ENCODE measurements around the gene SSBP3. TPM values are rescaled to one million over a fixed set of nuclear protein-coding genes. Genes with fewer than 3 reads are reported as not detected.
A peak's percentile ranks its signal among the peaks of the same experiment; 100 is the strongest.

SSBP3 gene
- total and polyA plus RNA-seq, 4 donors: 23.3 to 108 (median 66.3) TPM

DNA sequence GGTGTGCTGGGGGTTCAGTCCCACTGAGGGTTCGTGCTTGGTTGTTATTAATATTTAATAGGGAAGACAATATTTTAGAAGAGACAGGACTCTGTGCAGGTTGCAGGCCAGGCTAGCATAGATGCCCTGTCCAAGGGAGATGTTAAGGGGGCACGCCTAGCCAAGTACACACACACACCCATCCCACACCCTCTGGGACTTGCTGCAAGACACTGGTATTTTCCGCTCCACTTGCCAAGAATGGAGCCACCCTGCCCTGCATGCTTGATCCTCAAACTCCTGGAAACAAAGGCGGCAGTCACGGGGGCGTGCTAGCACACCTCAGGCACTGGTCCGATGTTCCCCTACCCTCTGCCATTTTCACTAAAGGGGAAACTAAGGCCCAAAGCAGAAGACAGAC lies 107.2 kb downstream of the SSBP3 start:
- H3K27me3 ChIP-seq (ENCODE audit: control insufficient read depth, insufficient read depth, low read length): no peaks in the 10 kb centered on the region
- no peak overlapping the region for H3K27ac ChIP-seq (ENCODE audit: low read depth, low read length)
- no peaks in the 10 kb centered on the region for H3K36me3 ChIP-seq (ENCODE audit: control insufficient read depth, insufficient read depth, low read length)
- no peaks in the 10 kb centered on the region for H3K9me3 ChIP-seq (ENCODE audit: control insufficient read depth, insufficient read depth, low read length)
- 48% methylated on average over 5 of the region's 7 CpGs for WGBS (ENCODE audit: insufficient coverage)
- H3K4me1 ChIP-seq (ENCODE audit: control insufficient read depth, insufficient read depth, low read length): peaks cover 61% of the 10 kb centered on the region
- no peak for DNase-seq (ENCODE audit: low read depth in 4 of 6, low spot score in 6 of 6)
- H3K4me3 ChIP-seq (ENCODE audit: low read depth, low read length): no peak overlapping the region

DNA sequence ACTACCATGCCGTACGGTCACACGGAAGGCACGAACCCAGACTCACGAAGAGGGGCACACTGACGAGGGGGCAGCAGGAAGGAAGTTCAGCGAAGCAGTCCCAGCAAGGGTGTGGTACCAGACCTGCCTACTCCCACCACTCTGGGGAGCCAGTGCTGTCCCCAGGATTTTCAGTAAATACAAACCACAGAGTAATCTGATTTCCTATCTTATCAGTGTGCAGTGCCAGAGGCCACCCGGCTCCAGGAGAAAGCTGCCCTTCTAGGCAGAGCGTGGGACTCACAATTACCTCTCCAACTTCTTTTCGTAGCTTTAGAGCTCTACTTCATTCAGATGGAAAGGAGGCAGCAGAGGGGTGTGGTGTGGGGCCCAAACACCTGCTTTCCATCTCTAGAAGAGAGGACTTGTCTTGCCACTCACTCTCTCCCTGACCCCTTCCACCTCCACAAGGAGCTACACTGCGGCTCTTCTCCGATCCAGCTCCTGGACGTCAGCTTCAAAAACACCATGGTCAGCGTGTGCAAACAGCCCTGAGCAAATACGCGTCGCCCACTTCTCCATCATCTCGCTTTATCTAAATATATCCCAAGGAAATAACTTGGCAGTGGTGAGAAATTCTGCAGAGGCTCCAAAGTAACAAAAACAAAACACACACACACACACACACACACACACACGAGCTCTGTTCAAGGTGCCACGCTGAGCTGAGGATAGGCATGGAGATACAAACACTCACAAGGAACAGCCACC lies 107.7 kb downstream of the SSBP3 start:
- H3K27me3 ChIP-seq (ENCODE audit: control insufficient read depth, insufficient read depth, low read length): no peaks in the 10 kb centered on the region
- no peaks in the 10 kb centered on the region for H3K9me3 ChIP-seq (ENCODE audit: control insufficient read depth, insufficient read depth, low read length)
- WGBS (ENCODE audit: insufficient coverage): 58% methylated on average over 12 of the region's 20 CpGs
- H3K4me3 ChIP-seq (ENCODE audit: low read depth, low read length): no peak overlapping the region
- H3K27ac ChIP-seq (ENCODE audit: low read depth, low read length): peak overlapping the region; percentile 21
- H3K36me3 ChIP-seq (ENCODE audit: control insufficient read depth, insufficient read depth, low read length): no peaks in the 10 kb centered on the region
- peak in 1 of 6 donors; percentile 57 for DNase-seq (ENCODE audit: low read depth in 4 of 6, low spot score in 6 of 6)
- H3K4me1 ChIP-seq (ENCODE audit: control insufficient read depth, insufficient read depth, low read length): peaks cover 58% of the 10 kb centered on the region

DNA sequence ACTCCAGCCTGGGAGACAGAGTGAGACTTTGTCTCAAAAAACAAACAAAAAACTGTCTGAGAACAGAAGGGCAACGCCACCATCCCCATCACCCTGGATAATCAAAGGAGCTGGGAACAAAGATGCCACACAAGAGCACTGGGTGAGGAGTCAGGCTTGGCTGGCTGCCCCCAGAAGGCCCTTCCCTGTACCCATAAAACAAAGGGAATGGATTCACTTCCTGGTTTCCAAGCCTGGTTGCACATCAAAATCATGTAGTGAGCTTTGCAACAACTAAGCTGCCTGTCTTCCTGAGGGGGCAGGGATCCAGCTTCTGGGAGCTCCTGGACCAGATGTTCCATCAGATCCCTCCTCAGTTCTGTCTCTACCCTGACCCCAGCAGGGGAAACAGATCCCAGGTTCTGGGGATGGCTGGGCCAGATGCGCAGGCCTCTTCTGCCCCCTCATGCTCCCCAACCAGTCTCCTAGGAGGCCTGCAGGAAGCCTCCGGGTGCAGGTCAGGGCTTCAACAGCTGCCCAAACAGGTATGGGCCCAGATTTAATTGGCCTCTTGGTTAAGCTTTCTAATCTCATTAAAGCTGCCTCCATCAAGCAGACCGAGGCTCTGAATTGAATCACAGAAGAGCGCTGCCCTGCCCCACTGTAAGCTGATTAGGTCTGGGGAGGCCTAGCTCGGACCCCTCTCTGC lies 108.5 kb downstream of the SSBP3 start:
- Histone ChIP-seq H3K27me3 (ENCODE audit: control insufficient read depth, insufficient read depth, low read length) (no peaks in the 10 kb centered on the region), H3K36me3 (ENCODE audit: control insufficient read depth, insufficient read depth, low read length) (no peaks in the 10 kb centered on the region), H3K27ac (ENCODE audit: low read depth, low read length) (peak overlapping the region; percentile 21), H3K4me3 (ENCODE audit: low read depth, low read length) (no peak overlapping the region), H3K9me3 (ENCODE audit: control insufficient read depth, insufficient read depth, low read length) (no peaks in the 10 kb centered on the region), H3K4me1 (ENCODE audit: control insufficient read depth, insufficient read depth, low read length) (peaks cover 56% of the 10 kb centered on the region)
- no peak for DNase-seq (ENCODE audit: low read depth in 4 of 6, low spot score in 6 of 6)
- 87% methylated on average over 4 of the region's 6 CpGs for WGBS (ENCODE audit: insufficient coverage)

DNA sequence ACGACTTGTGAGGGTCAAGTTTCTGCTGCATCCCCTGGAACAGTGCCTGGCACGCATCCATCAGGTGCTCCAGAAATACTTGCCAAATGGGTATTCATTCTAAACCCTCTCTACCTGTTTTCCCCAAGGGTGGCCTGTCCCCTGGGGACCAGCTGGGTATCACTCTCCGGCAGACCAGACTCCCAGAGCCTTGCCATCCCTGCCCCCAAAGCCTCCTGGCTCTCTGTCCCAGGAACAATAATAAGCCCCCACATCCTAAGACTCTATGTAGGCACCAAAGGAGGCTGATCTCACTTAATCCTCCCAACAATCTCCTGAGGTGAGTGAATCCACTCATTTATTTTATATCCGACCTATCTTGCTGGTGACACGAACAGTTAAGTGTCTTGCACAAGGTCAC lies 109.5 kb downstream of the SSBP3 start:
- H3K4me3 ChIP-seq (ENCODE audit: low read depth, low read length): no peak overlapping the region
- H3K27me3 ChIP-seq (ENCODE audit: control insufficient read depth, insufficient read depth, low read length): no peaks in the 10 kb centered on the region
- peaks cover 60% of the 10 kb centered on the region for H3K4me1 ChIP-seq (ENCODE audit: control insufficient read depth, insufficient read depth, low read length)
- no peaks in the 10 kb centered on the region for H3K36me3 ChIP-seq (ENCODE audit: control insufficient read depth, insufficient read depth, low read length)
- H3K9me3 ChIP-seq (ENCODE audit: control insufficient read depth, insufficient read depth, low read length): no peaks in the 10 kb centered on the region
- H3K27ac ChIP-seq (ENCODE audit: low read depth, low read length): no peak overlapping the region
- WGBS (ENCODE audit: insufficient coverage): 74% methylated on average over 3 of the region's 5 CpGs
- DNase-seq (ENCODE audit: low read depth in 4 of 6, low spot score in 6 of 6): no peak

DNA sequence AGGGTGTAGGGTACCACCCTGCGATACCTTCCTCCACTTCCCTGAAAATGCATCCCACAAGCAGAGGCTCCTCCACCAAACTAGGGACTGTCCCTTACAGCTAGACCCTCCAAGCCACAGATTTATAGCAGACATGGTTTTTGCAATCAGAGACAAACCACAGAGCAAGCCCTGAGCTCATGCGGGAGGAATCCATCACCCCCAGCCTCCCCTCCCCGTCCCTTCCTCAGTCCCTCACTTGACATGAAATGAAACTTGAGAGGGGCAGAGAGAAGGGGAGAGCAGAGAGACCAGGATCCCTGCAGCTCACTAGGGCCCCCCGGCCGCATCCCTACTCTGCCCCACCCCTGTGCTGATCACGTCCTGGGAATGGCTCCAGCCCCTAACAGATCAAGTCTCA lies 111.3 kb downstream of the SSBP3 start:
- no peak overlapping the region for H3K27ac ChIP-seq (ENCODE audit: low read depth, low read length)
- H3K4me1 ChIP-seq (ENCODE audit: control insufficient read depth, insufficient read depth, low read length): peaks cover 63% of the 10 kb centered on the region
- no peaks in the 10 kb centered on the region for H3K27me3 ChIP-seq (ENCODE audit: control insufficient read depth, insufficient read depth, low read length)
- no peak overlapping the region for H3K4me3 ChIP-seq (ENCODE audit: low read depth, low read length)
- H3K36me3 ChIP-seq (ENCODE audit: control insufficient read depth, insufficient read depth, low read length): no peaks in the 10 kb centered on the region
- 60% methylated on average over 2 of the region's 6 CpGs for WGBS (ENCODE audit: insufficient coverage)
- H3K9me3 ChIP-seq (ENCODE audit: control insufficient read depth, insufficient read depth, low read length): no peaks in the 10 kb centered on the region
- no peak for DNase-seq (ENCODE audit: low read depth in 4 of 6, low spot score in 6 of 6)

DNA sequence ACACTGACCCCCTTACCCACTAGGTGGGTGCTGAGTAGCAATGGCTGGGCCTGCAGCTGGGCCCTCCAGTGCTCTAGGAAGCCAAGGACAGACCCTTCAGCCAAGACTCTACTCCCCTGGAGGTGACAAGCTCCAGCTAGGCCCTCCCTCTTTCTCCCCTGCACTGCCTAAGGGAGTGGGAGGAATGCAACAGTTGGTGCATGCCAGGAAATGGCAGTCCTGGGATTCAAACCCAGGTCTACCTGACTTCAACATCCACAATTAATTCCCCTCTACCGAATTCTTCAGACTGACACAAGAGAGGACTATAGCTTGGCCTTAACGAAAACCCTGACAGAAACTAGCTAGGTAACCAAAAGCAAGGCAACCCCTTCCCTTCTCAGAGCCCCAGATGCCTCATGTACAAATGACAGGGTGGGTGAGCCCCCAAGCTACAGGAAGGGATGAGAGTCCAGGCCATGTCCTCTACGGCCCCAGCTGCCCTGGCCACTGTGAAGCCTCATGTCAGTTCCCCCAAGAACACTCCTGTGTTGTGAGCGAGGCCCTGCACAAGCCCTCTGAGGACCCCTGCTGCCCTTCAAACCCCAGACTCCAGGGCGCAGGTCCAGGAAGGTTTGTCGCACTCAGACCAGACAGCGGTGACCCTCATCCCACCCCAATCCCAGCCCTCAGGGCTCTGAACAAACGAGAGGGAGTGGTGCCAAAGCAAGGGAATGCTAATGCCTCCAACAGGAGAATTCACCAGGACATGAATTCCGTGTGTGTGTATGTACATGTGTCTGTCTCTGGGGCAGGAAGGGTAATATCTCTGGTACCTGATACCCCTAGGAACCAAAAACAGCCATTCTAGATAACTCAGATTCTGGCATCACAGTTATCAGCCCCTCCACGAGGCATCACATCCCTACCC lies 113.9 kb downstream of the SSBP3 start:
- DNase-seq (ENCODE audit: low read depth in 4 of 6, low spot score in 6 of 6): no peak
- Histone ChIP-seq H3K4me3 (ENCODE audit: low read depth, low read length) (no peak overlapping the region), H3K27ac (ENCODE audit: low read depth, low read length) (no peak overlapping the region), H3K9me3 (ENCODE audit: control insufficient read depth, insufficient read depth, low read length) (no peaks in the 10 kb centered on the region), H3K27me3 (ENCODE audit: control insufficient read depth, insufficient read depth, low read length) (no peaks in the 10 kb centered on the region), H3K4me1 (ENCODE audit: control insufficient read depth, insufficient read depth, low read length) (peaks cover 60% of the 10 kb centered on the region), H3K36me3 (ENCODE audit: control insufficient read depth, insufficient read depth, low read length) (no peaks in the 10 kb centered on the region)
- WGBS (ENCODE audit: insufficient coverage): 75% methylated on average over 7 of the region's 10 CpGs

DNA sequence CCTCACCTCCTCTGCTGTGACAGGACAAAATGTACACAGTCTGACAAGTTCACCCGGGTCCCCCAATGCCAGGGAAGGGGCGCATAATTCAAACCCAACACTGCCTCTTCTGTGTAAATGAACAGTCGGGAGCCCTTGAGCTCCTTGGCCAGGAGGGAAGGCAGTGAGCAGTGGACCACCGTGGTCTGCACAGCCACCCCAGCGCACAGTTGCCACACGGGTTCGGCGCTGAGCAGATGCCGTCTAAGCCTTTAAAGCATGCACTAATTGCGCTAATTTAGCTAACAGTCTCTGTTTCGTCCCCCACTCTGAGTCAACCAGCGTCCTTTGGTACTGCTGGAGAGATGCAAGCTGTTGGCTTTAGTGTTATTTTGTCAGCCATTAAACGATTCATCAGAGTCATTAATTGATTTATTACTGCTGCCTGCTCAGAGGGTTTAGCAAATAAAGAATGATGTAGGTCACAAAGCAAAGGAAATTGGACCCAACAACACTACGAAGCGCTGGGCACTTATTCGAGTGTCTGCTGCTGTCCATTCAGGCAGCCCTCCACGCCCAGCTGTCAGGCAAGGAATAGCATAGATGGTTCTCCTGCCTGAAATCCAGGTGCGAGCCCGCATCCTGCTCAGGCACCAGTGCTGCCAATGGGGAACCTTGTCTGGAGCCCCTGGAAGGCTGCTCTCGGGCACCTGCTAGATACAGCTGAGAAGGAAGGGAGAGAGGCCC lies 114.8 kb downstream of the SSBP3 start:
- Histone ChIP-seq H3K4me3 (ENCODE audit: low read depth, low read length) (no peak overlapping the region), H3K9me3 (ENCODE audit: control insufficient read depth, insufficient read depth, low read length) (no peaks in the 10 kb centered on the region), H3K36me3 (ENCODE audit: control insufficient read depth, insufficient read depth, low read length) (no peaks in the 10 kb centered on the region), H3K27me3 (ENCODE audit: control insufficient read depth, insufficient read depth, low read length) (no peaks in the 10 kb centered on the region), H3K27ac (ENCODE audit: low read depth, low read length) (no peak overlapping the region), H3K4me1 (ENCODE audit: control insufficient read depth, insufficient read depth, low read length) (peaks cover 66% of the 10 kb centered on the region)
- peak in 1 of 6 donors; percentile 69 for DNase-seq (ENCODE audit: low read depth in 4 of 6, low spot score in 6 of 6)
- WGBS (ENCODE audit: insufficient coverage): 60% methylated on average over 17 of the region's 20 CpGs

DNA sequence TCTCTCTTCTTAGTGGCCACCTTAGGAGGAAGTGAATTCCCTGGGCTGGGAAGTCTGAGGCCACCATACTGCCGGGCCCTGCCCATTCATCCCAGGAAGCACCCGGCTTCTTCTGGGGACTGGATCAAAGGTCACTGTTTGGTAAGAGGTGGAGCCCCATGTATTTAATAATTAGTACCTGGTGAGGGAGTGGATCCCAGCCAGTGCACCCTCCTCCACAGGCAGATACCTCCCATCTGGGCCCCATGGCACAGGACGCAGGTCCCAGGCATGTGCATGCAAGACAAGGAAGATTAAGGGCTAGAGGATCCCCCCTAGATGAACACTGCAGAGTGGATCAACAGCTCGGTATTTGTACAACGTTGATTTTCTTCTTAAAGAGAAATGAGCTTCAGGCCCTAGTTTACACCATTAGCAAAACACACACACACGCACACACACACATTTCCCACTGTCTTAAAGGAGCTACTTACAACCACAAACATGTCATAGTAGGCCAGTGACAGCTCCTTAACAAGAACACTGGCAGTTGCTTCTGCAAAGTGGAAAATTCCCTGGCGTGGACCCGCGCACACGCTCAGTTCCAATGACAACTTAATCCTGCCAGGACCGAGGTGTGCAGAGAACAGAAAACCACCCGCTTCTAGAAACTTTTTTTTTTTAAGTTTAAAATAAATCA lies 115.5 kb downstream of the SSBP3 start:
- DNase-seq (ENCODE audit: low read depth in 4 of 6, low spot score in 6 of 6): peak in 2 of 6 donors; percentile 73 to 77
- Histone ChIP-seq H3K4me3 (ENCODE audit: low read depth, low read length) (no peak overlapping the region), H3K27me3 (ENCODE audit: control insufficient read depth, insufficient read depth, low read length) (no peaks in the 10 kb centered on the region), H3K36me3 (ENCODE audit: control insufficient read depth, insufficient read depth, low read length) (no peaks in the 10 kb centered on the region), H3K9me3 (ENCODE audit: control insufficient read depth, insufficient read depth, low read length) (no peaks in the 10 kb centered on the region), H3K27ac (ENCODE audit: low read depth, low read length) (peak overlapping the region; percentile 6), H3K4me1 (ENCODE audit: control insufficient read depth, insufficient read depth, low read length) (peaks cover 73% of the 10 kb centered on the region)
- 49% methylated on average over 6 of the region's 12 CpGs for WGBS (ENCODE audit: insufficient coverage)

Measured in spinal cord (tissue), 10 donors.